HG03571 (cell line): ENCODE data around the gene IFNE.

ENCODE experiments used
- ATAC-seq: cut with Tn5 transposase; IDR thresholded peaks from one replicate; pipeline ENCODE4 v1.9.1; 2021; ENCODE audit not compliant: unreplicated experiment

IFNE gene

GRCh38 chr9:21482213-21482612, at the start of gene IFNE:
TSS of gene IFNE (minus strand) at chr9:21482313. CDS start at chr9:21481694, 619 bp downstream.
- no peak for ATAC-seq

DNA sequence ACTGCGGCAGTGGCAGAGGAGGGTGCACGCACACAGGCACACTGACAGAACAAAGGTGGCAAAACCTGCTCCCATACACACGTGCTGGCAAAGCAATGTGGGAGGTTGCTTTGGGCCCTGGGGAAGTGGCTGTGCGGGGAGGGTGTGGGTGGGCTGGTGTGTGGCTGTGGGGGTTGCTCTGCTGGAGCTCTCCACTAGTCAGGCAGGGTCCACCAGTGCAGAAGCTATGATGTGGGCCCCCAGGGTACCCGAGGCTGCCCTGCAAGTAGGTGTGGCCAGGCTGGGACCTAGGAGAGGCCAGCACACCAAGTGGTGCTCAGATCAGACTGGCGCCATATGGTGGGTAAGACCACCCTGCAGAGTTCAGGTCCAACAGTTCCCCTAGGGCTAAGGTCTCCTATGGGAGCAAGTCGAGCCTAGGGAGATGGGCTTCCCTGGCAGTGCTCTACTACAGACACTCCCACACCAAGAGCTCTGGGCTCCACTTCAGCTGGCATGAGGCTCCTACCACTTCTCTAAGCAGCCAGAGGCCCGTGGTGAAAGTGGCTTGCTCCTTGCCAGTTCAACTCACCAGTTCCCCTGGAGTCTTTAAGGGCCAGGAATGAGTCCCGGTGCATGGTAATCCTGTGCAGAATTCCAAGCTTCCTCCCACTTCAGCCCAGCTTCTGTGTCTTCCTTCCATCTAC, 46.2 kb upstream of the IFNE start:
- no peak for ATAC-seq

DNA sequence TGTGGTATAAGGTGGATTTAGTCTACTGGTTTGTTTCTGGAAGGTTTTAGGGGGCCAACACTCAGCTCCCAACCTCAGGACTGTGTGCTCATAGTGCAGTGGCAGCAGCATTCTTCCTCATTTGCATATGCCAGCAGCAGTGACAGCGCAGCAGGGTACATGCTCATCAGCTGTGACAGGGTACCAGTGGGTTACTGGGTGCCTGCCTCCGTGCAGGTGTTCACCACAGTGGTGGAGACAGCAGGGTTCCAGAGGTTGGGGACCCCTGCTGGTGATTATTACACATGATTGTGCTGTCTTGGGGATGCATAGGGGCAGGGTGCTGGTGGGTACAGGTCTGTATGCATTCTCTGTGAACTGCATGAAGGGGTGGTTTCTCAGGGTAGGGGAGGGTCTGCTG, 45.5 kb upstream of the IFNE start:
- no peak for ATAC-seq

DNA sequence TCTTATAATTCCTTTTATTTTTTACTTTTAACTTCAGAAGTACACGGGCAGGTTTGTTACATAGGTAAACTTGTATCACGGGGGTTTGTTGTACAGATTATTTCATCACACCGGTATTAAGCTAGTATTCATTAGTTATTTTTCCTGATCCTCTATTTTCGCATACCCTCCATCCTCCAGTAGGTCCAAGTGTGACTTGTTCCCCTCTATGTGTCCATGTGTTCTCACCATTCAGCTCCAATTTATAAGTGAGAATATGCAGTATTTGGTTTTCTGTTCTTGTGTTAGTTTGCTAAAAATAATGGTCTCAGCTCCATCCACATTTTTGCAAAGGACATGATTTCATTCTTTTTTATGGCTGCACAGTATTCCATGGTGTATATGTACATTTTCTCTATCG, 43.1 kb upstream of the IFNE start:
- ATAC-seq, result no peak

DNA sequence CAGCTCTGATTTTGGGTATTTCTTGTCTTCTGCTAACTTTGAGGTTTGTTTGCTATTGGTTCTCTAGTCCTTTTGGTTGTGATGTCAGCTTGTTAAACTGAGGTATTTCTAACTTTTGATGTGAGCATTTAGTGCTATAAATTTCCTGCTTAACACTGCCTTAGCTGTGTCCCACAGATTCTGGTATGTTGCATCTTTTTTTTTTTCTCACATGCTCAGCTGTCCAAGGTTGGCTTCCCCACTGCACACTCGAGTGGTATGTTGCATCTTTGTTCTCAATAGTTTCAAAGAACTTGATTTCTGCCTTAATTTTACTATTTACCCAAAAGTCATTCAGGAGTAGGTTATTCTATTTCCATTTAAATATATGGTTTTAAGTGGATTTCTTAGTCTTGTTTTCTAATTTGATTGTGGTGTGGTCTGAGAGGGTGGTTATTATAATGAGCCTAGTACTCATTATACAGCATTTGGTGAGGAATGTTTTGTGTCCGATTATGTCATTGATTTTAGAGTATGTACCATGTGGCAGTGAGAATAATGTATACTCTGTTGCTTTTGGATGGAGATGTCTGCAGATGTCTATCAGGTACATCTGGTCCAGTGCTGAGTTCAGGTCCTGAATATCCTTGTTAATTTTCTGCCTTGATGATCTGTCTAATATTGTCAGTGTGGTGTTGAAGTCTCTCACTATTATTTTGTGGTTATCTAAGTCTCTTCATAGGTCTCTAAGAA, 42.2 kb upstream of the IFNE start:
- ATAC-seq, result no peak

- ATAC-seq, result no peak
Measured at GRCh38 chr9:21523021-21524014, 41.2 kb upstream of the IFNE start.

- ATAC-seq, result no peak
Measured at GRCh38 chr9:21522348-21522747, 40.2 kb upstream of the IFNE start.

GRCh38 chr9:21521448-21521847, 39.3 kb upstream of the IFNE start:
- ATAC-seq, result no peak

DNA sequence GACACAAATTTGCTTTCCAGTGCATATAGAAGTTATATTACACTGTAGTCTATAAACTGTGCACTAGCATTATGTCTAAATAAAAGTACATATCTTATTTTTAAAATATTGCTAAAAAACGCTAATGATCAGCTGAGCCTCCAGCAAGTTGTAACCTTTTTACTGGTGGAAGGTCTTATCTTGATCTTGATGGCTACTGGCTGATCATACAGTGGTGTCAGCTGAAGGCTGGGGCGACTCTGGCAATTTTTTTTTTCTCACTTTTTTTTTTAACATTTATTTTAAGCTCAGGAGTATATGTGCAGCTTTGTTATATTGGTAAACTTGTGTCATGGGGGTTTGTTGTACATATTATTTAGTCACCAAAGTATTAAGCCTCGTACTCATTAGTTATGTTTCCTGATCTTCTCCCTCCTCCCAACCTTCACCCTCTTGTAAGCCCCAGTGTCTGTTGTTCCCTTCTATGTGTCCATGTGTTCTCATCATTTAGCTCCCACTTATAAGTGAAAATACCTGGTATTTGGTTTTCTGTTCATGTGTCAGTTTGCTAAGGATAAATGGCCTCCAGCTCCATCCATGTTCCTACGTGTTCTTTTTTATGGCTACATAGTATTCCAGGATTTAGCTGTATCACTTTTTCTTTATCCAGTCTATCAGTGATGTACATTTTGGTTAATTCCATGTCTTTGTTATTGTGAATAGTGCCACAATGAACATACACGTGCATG, 38.6 kb upstream of the IFNE start:
- no peak for ATAC-seq

GRCh38 chr9:21519855-21520434, 37.8 kb upstream of the IFNE start:
- ATAC-seq, result no peak

- no peak for ATAC-seq
Measured at GRCh38 chr9:21516796-21517195, 34.7 kb upstream of the IFNE start.

GRCh38 chr9:21513431-21513830, 31.3 kb upstream of the IFNE start:
- ATAC-seq, result no peak

DNA sequence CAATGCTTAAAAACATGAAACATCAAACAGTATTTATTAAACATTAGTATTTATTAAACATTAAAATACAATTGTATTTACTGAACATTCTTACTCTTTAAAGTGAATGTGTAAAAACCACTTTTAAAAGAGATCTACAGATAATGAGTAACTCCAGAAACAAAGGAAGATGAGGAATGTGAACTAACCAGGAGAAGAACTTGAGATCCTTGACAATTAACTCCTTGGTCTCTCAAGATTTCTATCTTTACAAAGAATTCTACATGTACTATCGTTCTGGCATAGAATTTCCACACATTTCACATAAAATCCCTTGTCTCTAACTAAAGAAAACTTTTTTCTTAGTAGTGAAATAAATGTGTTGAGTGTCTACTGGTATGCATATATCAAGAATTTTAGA, 28.7 kb upstream of the IFNE start:
- ATAC-seq, result no peak

DNA sequence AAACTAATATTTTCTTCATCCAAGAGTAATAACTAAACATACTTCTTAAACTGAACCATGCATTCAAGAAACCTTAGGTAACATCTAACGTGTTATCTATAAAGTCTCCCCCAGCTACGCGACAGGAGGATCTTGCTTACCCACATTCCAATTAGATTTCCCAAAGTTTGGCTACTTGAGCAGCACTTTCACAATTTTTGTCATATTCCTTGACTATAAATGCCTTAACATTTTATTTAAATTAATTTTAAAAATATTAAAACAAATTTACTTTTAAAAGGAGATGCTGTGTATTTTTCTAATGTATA, 25.3 kb upstream of the IFNE start:
- no peak for ATAC-seq

DNA sequence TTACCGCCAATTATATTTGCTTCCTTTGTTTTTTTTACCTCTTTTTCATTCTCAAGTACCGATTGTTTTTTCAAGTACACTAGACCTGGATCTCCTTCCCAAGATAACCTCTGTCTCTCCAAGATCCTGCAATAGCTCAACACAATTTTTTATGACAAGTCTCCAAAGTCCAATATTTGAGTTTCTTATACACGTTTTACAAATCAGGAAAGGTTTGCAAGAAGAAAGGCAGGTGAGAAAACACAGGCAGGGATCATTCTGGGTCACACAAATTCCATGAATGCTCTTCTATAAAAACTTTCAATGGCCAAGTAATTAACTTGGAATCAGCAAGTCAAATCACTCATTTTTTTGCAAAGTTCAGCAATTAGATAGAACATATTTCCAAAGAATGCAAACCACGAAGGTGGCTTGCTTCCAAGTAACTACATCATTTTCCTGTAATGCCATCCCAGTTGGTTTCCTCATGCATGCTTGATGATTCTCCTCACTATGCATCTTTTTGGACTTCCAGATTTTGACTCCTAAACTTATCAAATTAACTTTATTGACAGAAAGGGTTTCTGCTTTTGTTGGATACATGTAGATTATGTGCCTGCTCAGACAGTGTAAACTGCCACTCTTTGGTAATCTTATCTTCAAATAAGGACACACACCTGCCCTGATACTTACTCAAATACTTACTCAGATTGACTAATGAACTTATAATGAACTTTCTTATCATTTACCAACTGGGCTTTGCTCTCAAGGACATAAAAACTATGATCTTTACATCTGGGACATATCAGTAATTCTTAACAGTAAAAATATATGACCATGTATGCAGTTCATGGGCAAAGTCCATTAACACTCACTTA, 24.7 kb upstream of the IFNE start:
- ATAC-seq, result no peak

GRCh38 chr9:21505425-21506179, 23.5 kb upstream of the IFNE start:
- ATAC-seq, result no peak

DNA sequence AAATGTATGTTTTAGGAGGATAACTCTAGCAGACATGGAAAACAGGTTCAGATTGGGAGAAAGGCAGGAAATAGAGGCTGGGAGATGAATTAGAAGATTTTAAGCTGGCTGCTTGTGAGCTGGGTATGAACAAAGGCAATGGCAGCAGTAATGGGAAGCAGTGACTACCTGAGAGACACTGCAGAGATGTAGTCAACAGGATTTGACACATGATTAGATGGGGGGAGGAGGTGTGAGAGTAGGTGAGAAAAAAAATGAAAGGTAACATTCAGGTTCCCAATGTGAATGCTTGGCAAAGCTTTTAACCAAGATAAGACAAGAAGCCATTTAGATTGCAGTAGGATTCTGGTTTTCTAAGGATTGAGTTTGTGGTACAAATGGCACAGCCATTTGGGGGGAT, 22.8 kb upstream of the IFNE start:
- no peak for ATAC-seq

DNA sequence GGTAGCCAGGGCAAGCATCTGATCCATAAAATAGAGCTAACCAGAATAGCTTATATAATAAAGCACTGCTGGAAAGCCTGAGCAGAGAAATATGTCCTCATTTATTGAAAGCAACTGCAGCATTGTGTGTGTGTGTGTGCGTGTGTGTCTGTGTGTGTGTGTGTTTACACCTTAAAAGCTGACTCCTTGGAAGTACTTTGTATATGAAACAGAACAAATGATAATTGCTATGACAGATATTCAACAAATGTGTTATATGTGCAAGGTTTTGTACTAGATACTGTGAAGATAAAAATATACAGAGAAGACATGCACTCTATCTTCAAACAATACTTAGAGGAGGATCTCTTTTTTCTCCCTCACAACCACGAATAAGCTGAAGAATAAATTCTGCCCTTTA, 22.0 kb upstream of the IFNE start:
- no peak for ATAC-seq

GRCh38 chr9:21502586-21502985, 20.5 kb upstream of the IFNE start:
- no peak for ATAC-seq
